Suprapubic skin (tissue), 4 donors: ENCODE results near the gene COL7A1. TPM values are rescaled to one million over a fixed set of nuclear protein-coding genes. Genes with fewer than 3 reads are reported as not detected.

ENCODE experiments used
- DNase-seq, 2 donors: peaks; one replicate each; pipeline ENCODE4 v3.0.0-alpha.2; 2019; ENCODE audit warnings: low spot score in 2 of 2
- H3K27ac ChIP-seq: fragments of 200-600 bp; sonication (generic); one replicate; pipeline ENCODE4 v1.5.1; 2019
- H3K27me3 ChIP-seq: fragments of 200-600 bp; sonication (generic); one replicate; pipeline ENCODE4 v1.5.1; 2019
- H3K36me3 ChIP-seq: fragments of 200-600 bp; sonication (generic); one replicate; pipeline ENCODE4 v1.5.1; 2019
- H3K4me1 ChIP-seq: fragments of 200-600 bp; sonication (generic); one replicate; pipeline ENCODE4 v1.5.1; 2019
- H3K4me3 ChIP-seq: fragments of 200-600 bp; sonication (generic); one replicate; pipeline ENCODE4 v1.5.1; 2019; ENCODE audit warnings: mild to moderate bottlenecking
- H3K9me3 ChIP-seq: fragments of 200-600 bp; sonication (generic); one replicate; pipeline ENCODE4 v1.5.1; 2019
- CTCF ChIP-seq, 2 donors: fragments of 200-600 bp in 1 of 2; fragments of 450-650 bp in 1 of 2; sonication (generic) in 1 of 2; IDR thresholded peaks; one replicate each; pipeline ENCODE4 v1.5.1; 2016 to 2019; ENCODE audit warnings: antibody characterized with exemption in 2 of 2, mild to moderate bottlenecking in 1 of 2, moderate library complexity in 1 of 2
- EP300 ChIP-seq: sonication (generic); formaldehyde crosslinking; IDR thresholded peaks from one replicate; pipeline ENCODE4 v1.6.1; 2017; ENCODE audit warnings: antibody characterized with exemption
- POLR2A ChIP-seq, 2 donors: fragments of 450-650 bp; IDR thresholded peaks; one replicate each; pipeline ENCODE4 v1.6.1; 2017; ENCODE audit warnings: antibody characterized with exemption in 2 of 2, mild to moderate bottlenecking in 2 of 2, moderate library complexity in 2 of 2
- POLR2AphosphoS5 ChIP-seq, 3 donors: sonication (generic); formaldehyde crosslinking; IDR thresholded peaks; one replicate each; pipeline ENCODE4 v1.6.1; 2017; ENCODE audit warnings: antibody characterized with exemption in 3 of 3
- WGBS: methylation state at CpG from one replicate; pipeline ENCODE4 v1.1.5; 2018; 5-methylcytosine and 5-hydroxymethylcytosine counted together
- total RNA-seq, 4 donors: library from RNA; depleted of rRNA; stranded (reverse); fragments of >200 nt; gene quantifications; one replicate each; pipeline ENCODE4 v1.1.0, GENCODE V29; 2016

Gene COL7A1
- total RNA-seq, 4 donors from 2014 or later: 287 to 596 (median 348) TPM

DNA sequence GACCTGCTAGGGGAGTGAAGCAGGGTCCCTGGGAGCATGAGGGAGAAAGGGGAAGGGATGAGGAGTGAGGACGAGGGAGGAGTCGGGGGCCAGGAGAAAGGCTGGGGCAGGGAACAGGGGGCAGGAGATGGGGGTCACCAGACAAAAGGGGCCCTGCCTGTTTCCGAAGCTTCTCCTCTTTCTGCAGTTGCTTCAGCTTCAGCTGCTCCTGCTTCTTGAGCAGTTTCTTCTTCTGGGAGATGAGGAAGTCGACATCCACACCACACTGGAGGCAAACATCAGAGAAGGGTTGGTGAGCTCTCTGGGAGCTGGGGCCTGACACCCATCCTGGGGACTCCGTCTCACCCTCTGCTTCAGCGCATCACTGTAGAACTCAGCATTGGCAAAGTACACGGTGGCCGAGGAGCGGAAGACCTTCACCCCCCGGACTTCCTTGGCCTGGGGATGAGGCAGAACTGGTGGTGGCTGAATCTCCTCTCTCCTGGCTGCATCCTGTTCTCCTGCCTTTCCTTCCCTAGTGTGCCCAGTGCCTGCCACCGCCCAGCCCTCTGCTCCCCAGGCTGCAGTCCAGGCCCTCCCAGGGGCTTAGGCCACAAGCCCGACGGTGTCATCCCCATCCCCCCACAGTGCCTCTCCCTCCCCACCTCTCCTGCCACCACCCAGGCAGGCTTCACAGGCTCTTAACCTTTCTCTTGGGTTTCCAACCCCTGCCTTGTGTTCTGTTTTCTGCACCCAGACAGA, 33.3 kb upstream of the COL7A1 start:
- Histone ChIP-seq H3K27me3 (no peaks in the 10 kb centered on the region), H3K4me3 (no peak overlapping the region), H3K27ac (no peak overlapping the region), H3K9me3 (no peaks in the 10 kb centered on the region), H3K4me1 (no peaks in the 10 kb centered on the region), H3K36me3 (peaks cover 80% of the 10 kb centered on the region)
- TF ChIP-seq CTCF (IDR thresholded peaks at IDR 0.05): no peak
- DNase-seq: no peak
- WGBS: 88% methylated on average over 13 of the region's 13 CpGs

- no peak for DNase-seq
- peaks cover 53% of the 10 kb centered on the region for H3K36me3 ChIP-seq
- no peaks in the 10 kb centered on the region for H3K27me3 ChIP-seq
- WGBS: 93% methylated on average over 3 of the region's 6 CpGs
- TF ChIP-seq CTCF (IDR thresholded peaks at IDR 0.05): no peak
- no peak for TF ChIP-seq POLR2AphosphoS5 (IDR thresholded peaks at IDR 0.05)
- no peaks in the 10 kb centered on the region for H3K4me1 ChIP-seq
- H3K27ac ChIP-seq: no peak overlapping the region
- no peak overlapping the region for H3K4me3 ChIP-seq
- H3K9me3 ChIP-seq: no peaks in the 10 kb centered on the region
Observed at GRCh38 chr3:48625600-48625999, 30.5 kb upstream of the COL7A1 start.

DNA sequence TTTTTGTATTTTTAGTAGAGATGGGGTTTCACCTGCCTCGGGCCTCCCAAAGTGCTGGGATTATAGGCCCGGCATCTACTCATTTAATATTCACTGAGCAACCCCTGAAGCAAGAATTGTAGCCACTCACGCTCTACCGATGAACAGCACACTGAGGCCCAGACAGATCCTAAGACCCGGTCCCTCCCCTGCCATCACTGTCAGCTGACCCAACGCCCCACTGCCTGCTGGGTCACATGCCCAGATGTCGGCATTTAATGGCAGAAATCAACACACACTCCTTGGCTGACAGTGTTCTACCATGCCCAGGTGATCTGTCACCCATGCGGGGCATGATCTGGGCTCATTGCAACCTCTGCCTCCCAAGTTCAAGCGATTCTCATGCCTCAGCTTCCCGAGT, 29.6 kb upstream of the COL7A1 start:
- no peaks in the 10 kb centered on the region for H3K27me3 ChIP-seq
- H3K4me1 ChIP-seq: no peaks in the 10 kb centered on the region
- no peak overlapping the region for H3K4me3 ChIP-seq
- peaks cover 45% of the 10 kb centered on the region for H3K36me3 ChIP-seq
- 88% methylated on average over 10 of the region's 10 CpGs for WGBS
- TF ChIP-seq EP300 (no peak), CTCF (IDR thresholded peaks at IDR 0.05) (no peak)
- no peak overlapping the region for H3K27ac ChIP-seq
- no peak for DNase-seq
- no peaks in the 10 kb centered on the region for H3K9me3 ChIP-seq

DNA sequence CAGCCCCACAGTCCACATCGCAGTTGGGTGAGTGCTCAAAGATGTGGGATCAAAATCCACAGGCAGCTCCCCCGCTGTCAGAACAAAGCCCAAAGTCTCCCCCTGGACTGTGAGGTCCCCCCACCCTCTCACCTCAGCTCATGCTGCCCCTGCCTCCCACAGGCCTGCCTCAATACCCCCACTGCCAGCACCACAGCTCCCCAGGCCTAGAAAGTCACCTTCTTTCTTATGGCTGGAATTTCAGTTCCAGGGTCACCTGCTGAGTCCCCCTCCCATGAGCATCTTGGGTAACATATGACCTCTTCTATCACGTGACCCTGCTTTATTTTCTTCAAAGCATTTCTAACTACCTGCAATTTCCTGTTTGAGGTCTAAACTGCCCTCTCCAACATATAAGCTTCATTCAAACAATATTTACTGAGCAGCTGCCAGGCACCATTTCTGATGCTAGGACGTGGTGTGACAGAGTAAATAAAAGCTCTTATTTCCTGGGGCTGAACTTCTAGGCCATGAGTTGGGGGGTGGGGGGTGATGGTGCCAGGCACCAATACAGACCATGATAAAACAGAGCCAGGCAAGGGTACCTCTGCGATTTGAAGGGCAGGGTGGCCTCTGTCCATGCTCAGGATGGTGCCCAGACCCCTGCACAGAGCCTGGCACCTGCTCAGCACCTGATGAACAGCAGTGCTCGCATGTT, 28.9 kb upstream of the COL7A1 start:
- H3K4me3 ChIP-seq: no peak overlapping the region
- H3K27me3 ChIP-seq: no peaks in the 10 kb centered on the region
- no peak for TF ChIP-seq CTCF (IDR thresholded peaks at IDR 0.05)
- no peak for TF ChIP-seq POLR2A (IDR thresholded peaks at IDR 0.05)
- TF ChIP-seq POLR2AphosphoS5 (IDR thresholded peaks at IDR 0.05): no peak
- no peak for TF ChIP-seq EP300
- H3K9me3 ChIP-seq: no peaks in the 10 kb centered on the region
- H3K36me3 ChIP-seq: peaks cover 38% of the 10 kb centered on the region
- H3K4me1 ChIP-seq: no peaks in the 10 kb centered on the region
- WGBS: 72% methylated on average over 6 of the region's 6 CpGs
- no peak for DNase-seq
- no peak overlapping the region for H3K27ac ChIP-seq

DNA sequence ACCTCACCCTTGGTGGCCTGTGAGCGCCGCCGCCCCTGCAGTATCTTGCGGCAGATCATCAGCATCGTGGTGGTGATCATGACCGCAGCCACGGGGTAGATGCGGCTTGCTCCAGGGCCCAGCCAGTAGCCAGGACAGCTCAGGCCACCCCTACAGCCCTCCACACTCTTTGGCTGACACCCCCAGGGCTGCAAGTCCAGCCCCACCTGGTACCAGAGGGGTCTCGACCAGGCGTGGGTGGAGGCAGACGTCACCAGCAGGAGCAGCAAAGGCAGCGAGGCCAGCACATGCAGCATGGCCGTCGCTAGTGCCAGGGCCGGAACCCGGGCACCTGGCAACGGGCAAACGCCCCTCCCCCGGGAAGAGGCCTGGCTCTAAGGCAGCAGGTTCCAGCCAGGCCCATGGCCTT, 26.3 kb upstream of the COL7A1 start, which contains the start of gene TMEM89:
Gene TMEM89, minus strand, starts transcription at position 309 of the 409 bp plus-strand sequence. Its CDS starts 13 bp downstream, at position 296.
- H3K4me3 ChIP-seq: no peak within 1 kb of the TSS
- TF ChIP-seq POLR2AphosphoS5 (IDR thresholded peaks at IDR 0.05) (no peak), CTCF (IDR thresholded peaks at IDR 0.05) (no peak), EP300 (no peak), POLR2A (IDR thresholded peaks at IDR 0.05) (no peak)
- peaks cover 9% of the 10 kb centered on the region for H3K9me3 ChIP-seq
- no peaks in the 10 kb centered on the region for H3K27me3 ChIP-seq
- peaks cover 14% of the 10 kb centered on the region for H3K36me3 ChIP-seq
- H3K27ac ChIP-seq: no peak within 1 kb of the TSS
- no peaks in the 10 kb centered on the region for H3K4me1 ChIP-seq
- WGBS: 86% methylated on average over 3 of the region's 19 CpGs
- no peak for DNase-seq
